Head of caudate nucleus (tissue), 42 donors: ENCODE measurements around the gene ITGA1.
"Not testable (repeated sequence)": the region's sequence is repeated elsewhere in the genome, so short reads cannot be mapped to it uniquely, and the experiment has no call there.

Experiments
- DNase-seq, 42 donors: peaks; one replicate each; pipeline versions ENCODE4 v3.0.0 to v3.0.0-alpha.2; 2020 to 2021; ENCODE audit warnings: mixed read lengths in 7 of 42
- intact Hi-C: fragments of 100-400 bp; cut with DNase I; formaldehyde crosslinking; loops from one replicate; pipeline ENCODE4 v1.15.0; 2022

ITGA1 gene

GRCh38 chr5:52846182-52846842 lies 58.6 kb downstream of the ITGA1 start:
- DNase-seq, result no peak
- intact Hi-C loops, result no loop called here

DNA sequence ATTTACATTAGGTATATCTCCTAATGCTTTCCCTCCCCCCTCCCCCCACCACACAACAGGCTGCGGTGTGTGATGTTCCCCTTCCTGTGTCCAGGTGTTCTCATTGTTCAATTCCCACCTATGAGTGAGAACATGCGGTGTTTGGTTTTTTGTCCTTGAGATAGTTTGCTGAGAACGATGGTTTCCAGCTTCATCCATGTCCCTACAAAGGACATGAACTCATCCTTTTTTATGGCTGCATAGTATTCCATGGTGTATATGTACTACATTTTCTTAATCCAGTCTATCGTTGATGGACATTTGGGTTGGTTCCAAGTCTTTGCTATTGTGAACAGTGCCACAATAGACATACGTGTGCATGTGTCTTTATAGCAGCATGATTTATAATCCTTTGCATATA lies 61.0 kb downstream of the ITGA1 start:
- intact Hi-C loops, result not testable (repeated sequence)

GRCh38 chr5:52849544-52849943 lies 61.8 kb downstream of the ITGA1 start:
- intact Hi-C loops, result no loop called here
- DNase-seq, result no peak

More for the DNA sequence above, 61.0 kb downstream of the ITGA1 start:
- not testable (repeated sequence) for DNase-seq

GRCh38 chr5:52853650-52854049 lies 65.9 kb downstream of the ITGA1 start:
- no peak for DNase-seq
- intact Hi-C loops, result no loop called here

DNA sequence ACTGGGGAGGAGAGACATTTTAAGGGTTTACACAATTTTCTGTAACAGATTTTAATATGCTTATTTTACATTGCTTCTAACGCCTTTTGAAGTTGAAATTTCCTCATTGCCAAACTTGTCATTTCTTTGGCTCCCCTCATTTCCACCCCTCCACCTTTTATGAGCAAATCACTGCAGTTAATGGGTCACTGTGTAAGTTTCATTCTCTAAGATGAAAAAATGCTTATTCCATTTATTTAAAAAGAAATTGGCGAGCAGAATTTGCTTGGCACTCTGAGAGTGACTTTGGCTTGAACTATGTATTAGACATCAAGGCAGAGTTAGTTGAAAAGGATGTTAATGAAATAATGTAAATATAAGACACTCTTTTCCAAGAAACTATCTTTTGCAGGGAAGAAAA lies 66.6 kb downstream of the ITGA1 start:
- intact Hi-C loops, result no loop called here
- no peak for DNase-seq

DNA sequence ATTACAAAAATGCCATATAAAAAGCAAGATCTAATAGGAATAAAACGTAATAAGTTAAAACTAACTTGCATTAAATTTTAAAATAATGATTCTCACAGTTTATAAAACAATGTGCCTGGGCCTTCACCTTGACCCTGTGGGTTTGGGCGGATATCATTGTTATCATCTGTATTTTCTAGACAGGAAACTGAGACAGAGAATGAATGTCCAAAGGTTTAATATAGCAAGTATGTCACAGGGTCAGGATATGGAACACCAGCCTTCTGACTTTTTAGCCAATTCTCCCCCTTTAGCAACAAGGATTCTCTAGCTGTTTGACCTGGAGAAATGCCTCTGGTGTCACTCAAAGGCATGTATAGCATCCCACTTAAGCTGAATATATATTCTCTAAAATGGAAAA lies 67.2 kb downstream of the ITGA1 start:
- intact Hi-C loops, result no loop called here
- DNase-seq, result no peak

DNA sequence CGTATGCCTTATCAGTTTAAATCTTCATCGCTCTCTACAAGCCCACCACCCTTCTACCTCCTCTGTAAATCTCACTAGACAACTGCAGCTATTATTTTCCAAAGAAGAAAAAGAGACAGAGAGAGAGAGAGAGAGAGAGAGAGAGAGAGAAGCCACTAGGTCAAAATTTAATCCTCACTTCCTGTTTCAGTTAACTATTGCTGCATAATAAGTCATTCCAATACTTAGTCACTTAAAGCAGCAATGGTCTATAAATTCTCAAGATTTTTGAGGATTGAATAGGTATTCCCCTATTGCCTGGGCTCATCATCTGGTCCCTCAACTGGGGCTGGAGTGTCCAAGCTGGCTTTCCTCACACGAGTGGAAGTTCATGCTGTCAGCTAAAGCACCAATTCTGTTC lies 68.8 kb downstream of the ITGA1 start:
- intact Hi-C loops, result no loop called here
- no peak for DNase-seq

DNA sequence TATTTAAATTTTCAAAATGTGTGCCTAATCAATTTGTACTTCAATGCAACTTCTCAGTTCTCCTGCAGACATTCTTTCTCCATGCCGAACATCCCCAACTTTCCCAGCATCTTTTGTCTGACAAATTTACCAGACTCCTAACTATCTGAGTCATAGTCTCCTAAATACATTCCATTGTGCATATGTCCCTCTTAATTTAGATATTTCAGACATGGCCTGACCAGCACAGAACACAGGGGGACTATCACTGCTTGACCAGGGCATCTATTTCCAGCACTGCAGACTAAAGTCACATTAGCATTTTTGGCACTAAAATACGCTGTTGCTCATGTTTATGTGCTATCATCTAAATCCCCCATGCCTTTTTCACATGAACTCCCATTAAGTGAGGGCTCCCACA lies 71.9 kb downstream of the ITGA1 start:
- intact Hi-C loops, result no loop called here
- DNase-seq, result no peak

- no peak for DNase-seq
- intact Hi-C loops, result no loop called here
Observed at GRCh38 chr5:52861368-52861767, 73.7 kb downstream of the ITGA1 start.

DNA sequence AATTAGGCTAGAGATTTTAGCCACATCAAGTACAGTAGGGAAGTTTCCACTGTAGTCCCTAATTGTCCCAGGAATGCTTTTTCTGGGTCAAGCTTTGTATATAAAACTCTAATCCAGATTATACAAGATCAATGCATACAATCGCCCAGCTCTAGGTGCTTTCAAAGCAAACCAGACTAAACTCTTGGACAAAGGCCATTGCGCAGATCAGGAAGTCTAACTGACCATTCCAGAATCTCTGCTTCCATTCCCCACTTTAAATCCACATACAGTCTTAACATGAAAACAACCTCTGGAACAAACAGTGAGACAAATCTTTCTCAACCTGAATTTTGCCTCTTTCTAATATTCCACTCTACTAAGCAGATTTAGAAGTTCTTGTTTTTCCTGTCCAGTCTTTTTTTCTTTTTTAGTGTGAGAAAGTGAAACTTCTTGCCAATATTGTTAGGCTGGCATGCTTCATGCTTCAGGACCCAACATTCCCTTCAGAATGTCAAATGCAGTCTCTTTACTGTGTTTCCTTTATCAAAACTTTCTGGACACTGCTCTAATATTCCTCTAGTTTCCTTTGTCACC lies 76.1 kb downstream of the ITGA1 start:
- intact Hi-C loops, result no loop called here
- no peak for DNase-seq

GRCh38 chr5:52864371-52864770 lies 76.7 kb downstream of the ITGA1 start:
- no peak for DNase-seq
- intact Hi-C loops, result no loop called here

DNA sequence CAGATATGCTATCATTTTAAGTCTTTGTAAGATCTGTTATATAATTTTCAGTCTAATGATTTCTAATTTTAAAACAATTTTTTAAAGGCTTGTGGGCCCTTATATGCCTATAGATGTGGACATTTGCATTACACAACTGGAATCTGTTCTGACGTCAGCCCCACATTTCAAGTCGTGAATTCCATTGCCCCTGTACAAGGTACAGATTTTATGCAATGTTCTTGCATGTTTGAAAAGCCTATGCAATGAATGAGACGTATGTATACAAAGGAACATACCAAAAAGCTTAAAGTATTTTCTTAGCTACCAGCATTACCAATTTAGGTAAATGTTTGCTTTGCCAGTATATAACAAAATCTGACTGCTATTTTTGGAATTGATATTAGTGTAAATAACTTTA lies 77.2 kb downstream of the ITGA1 start:
- no peak for DNase-seq
- intact Hi-C loops, result no loop called here

GRCh38 chr5:52865991-52866390 lies 78.3 kb downstream of the ITGA1 start:
- intact Hi-C loops, result not testable (repeated sequence)

GRCh38 chr5:52867809-52868208 lies 80.1 kb downstream of the ITGA1 start:
- DNase-seq, result no peak
- intact Hi-C loops, result no loop called here

More at GRCh38 chr5:52865991-52866390, 78.3 kb downstream of the ITGA1 start:
- DNase-seq, result not testable (repeated sequence)

DNA sequence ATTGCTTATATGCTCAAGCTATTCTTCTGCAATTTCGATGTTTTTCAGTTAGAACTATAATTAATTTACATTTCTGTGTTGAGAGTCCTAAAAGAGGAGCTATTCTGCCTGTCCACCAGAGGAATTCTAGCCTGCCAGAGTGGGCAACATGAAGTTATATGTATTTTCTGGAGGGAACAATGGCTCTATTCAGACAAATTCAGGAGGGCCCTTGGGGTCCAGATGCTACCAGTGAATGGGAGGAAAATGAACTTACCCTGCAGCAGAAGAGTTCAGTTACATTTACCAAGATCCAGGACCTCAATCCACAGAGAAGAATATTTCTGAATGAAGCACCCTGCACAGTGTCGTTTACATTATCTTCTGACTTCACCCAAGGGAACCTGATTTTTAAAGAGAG lies 80.7 kb downstream of the ITGA1 start:
- no peak for DNase-seq
- intact Hi-C loops, result no loop called here

GRCh38 chr5:52869391-52869790 lies 81.7 kb downstream of the ITGA1 start:
- DNase-seq, result no peak
- intact Hi-C loops, result no loop called here

DNA sequence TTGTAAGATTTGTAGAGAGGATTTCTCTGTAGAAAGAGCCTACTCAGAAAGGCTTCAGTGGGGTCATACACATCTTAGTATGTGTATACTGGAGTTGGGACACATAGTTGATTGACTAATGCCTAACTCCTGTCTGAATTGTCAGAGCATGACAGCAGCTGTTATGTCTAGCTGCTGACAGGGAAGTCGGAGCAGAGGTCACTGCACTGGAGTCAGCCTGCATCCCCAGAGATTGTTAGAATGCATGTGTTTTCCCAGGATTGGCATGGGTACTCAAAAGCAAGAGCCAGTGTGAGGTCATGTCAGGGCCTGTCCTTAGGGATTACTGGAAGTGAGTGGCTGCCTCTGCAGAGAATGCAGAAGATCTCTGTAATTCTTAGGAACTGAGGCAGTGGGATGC lies 82.7 kb downstream of the ITGA1 start:
- intact Hi-C loops, result no loop called here
- no peak for DNase-seq

- DNase-seq, result no peak
- intact Hi-C loops, result no loop called here
Observed at GRCh38 chr5:52875827-52876226, 88.1 kb downstream of the ITGA1 start.

DNA sequence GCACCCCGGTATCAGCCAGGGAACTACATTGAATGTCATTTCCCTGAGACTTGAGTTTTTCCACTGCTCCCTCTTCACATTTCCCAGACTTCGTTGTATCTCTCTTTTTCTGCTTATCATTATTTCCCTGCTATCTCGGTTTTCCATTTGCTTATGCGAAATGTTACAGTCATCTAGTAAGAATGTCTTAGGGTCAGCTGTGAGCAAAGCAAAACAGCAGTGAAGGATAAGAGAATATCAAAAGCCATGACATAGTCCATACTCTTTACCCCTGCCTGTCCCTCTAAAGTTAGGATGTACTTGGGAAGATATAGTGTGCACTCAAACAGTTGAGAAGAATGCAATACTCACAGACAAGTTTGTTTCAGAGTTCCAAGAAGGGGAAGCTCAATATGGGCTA lies 88.7 kb downstream of the ITGA1 start:
- no peak for DNase-seq
- intact Hi-C loops, result no loop called here

- intact Hi-C loops, result no loop called here
- DNase-seq, result no peak
Observed at GRCh38 chr5:52878656-52879055, 90.9 kb downstream of the ITGA1 start.

- intact Hi-C loops, result no loop called here
- DNase-seq, result no peak
Observed at GRCh38 chr5:52880541-52880940, 92.8 kb downstream of the ITGA1 start.
